ENCODE measurements around the gene IAH1.

The IAH1 gene, protein sequence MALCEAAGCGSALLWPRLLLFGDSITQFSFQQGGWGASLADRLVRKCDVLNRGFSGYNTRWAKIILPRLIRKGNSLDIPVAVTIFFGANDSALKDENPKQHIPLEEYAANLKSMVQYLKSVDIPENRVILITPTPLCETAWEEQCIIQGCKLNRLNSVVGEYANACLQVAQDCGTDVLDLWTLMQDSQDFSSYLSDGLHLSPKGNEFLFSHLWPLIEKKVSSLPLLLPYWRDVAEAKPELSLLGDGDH

GRCh38 chr2:9474361-9475057 lies at the start of gene IAH1:
TSS of gene IAH1 (plus strand) at chr2:9474551. CDS start at chr2:9474567, 16 bp downstream.
- peaks cover 7% of the 10 kb centered on the region for H3K4me1 ChIP-seq (ENCODE audit: control insufficient read depth, insufficient read depth, low read length)

DNA sequence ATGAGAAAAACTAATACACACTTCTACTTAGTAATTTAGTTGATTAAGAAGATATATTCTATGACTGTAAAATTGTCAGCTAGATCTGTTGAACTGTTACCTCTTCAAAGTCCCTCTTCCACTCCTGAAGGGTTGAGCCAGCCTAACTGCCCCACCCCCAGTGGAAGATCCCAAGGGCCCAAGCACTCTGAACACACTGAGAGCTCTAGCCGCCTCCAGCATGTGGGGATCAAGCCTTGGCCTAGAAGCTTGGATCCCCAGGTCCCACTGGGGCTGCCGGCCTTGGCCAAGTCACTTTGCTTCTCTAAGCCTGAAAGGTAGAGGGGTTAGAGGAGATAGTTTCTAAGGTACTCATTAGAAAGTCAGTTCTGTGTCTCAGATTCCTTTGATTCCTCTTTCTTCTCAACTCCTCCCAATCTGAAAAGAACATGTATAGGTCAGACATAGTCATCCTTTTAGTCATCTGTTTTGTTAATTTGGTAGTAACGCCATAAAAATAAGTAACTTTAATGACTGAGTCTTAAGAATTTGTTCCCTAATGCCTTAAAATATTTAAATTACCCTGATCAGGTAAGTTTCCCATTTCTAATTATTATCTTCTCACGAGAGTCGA lies 45.3 kb upstream of the IAH1 start:
- Histone ChIP-seq H3K9ac (ENCODE audit: low read length) (no peak overlapping the region), H3K4me3 (ENCODE audit: low read length) (no peak overlapping the region), H3K4me1 (ENCODE audit: control insufficient read depth, insufficient read depth, low read length) (peaks cover 6% of the 10 kb centered on the region), H3K27me3 (ENCODE audit: control insufficient read depth, insufficient read depth, low read length) (no peaks in the 10 kb centered on the region), H3K9me3 (ENCODE audit: control insufficient read depth, low read length) (no peaks in the 10 kb centered on the region), H3K36me3 (ENCODE audit: control insufficient read depth, insufficient read depth, low read length) (peaks cover 3% of the 10 kb centered on the region)

More at GRCh38 chr2:9474361-9475057, at the start of gene IAH1:
- H3K9ac ChIP-seq (ENCODE audit: low read length), result peak within 1 kb of the TSS; percentile 80
- H3K9me3 ChIP-seq (ENCODE audit: control insufficient read depth, low read length), result no peaks in the 10 kb centered on the region
- H3K4me3 ChIP-seq (ENCODE audit: low read length), result peak within 1 kb of the TSS; percentile 78
- H3K27me3 ChIP-seq (ENCODE audit: control insufficient read depth, insufficient read depth, low read length), result no peaks in the 10 kb centered on the region
- no peaks in the 10 kb centered on the region for H3K36me3 ChIP-seq (ENCODE audit: control insufficient read depth, insufficient read depth, low read length)

- Histone ChIP-seq H3K4me3 (ENCODE audit: low read length) (no peak overlapping the region), H3K9me3 (ENCODE audit: control insufficient read depth, low read length) (no peaks in the 10 kb centered on the region), H3K27me3 (ENCODE audit: control insufficient read depth, insufficient read depth, low read length) (no peaks in the 10 kb centered on the region), H3K36me3 (ENCODE audit: control insufficient read depth, insufficient read depth, low read length) (peaks cover 8% of the 10 kb centered on the region), H3K9ac (ENCODE audit: low read length) (no peak overlapping the region), H3K4me1 (ENCODE audit: control insufficient read depth, insufficient read depth, low read length) (no peaks in the 10 kb centered on the region)
Measured at GRCh38 chr2:9430316-9431293, 43.7 kb upstream of the IAH1 start.

- Histone ChIP-seq H3K9ac (ENCODE audit: low read length) (no peak overlapping the region), H3K27me3 (ENCODE audit: control insufficient read depth, insufficient read depth, low read length) (no peaks in the 10 kb centered on the region), H3K4me1 (ENCODE audit: control insufficient read depth, insufficient read depth, low read length) (no peaks in the 10 kb centered on the region), H3K9me3 (ENCODE audit: control insufficient read depth, low read length) (no peaks in the 10 kb centered on the region), H3K36me3 (ENCODE audit: control insufficient read depth, insufficient read depth, low read length) (peaks cover 8% of the 10 kb centered on the region), H3K4me3 (ENCODE audit: low read length) (no peak overlapping the region)
Measured at GRCh38 chr2:9434489-9434888, 39.9 kb upstream of the IAH1 start.

DNA sequence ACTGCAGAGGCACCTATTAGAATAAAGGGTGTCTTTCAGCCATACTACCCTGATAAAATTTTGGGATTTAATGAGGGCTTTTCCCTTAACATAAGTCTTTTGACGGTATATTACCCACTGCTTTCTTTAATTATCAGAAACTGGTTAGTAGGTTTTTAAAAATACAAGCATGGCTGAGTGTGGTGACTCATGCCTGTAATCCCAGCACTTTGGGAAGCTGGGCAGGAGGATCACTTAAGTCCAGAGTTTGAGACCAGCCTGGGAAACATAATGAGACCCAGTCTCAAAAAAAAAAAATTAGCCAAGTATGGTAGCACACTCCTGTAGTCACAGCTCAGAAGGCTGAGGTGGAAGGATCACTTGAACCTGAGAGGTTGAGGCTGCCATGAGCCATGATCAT lies 34.8 kb upstream of the IAH1 start:
- peaks cover 2% of the 10 kb centered on the region for H3K36me3 ChIP-seq (ENCODE audit: control insufficient read depth, insufficient read depth, low read length)
- no peaks in the 10 kb centered on the region for H3K4me1 ChIP-seq (ENCODE audit: control insufficient read depth, insufficient read depth, low read length)
- no peaks in the 10 kb centered on the region for H3K27me3 ChIP-seq (ENCODE audit: control insufficient read depth, insufficient read depth, low read length)
- H3K4me3 ChIP-seq (ENCODE audit: low read length), result no peak overlapping the region
- H3K9me3 ChIP-seq (ENCODE audit: control insufficient read depth, low read length), result no peaks in the 10 kb centered on the region
- no peak overlapping the region for H3K9ac ChIP-seq (ENCODE audit: low read length)

- Histone ChIP-seq H3K9me3 (ENCODE audit: control insufficient read depth, low read length) (no peaks in the 10 kb centered on the region), H3K36me3 (ENCODE audit: control insufficient read depth, insufficient read depth, low read length) (no peaks in the 10 kb centered on the region), H3K27me3 (ENCODE audit: control insufficient read depth, insufficient read depth, low read length) (no peaks in the 10 kb centered on the region), H3K9ac (ENCODE audit: low read length) (no peak overlapping the region), H3K4me3 (ENCODE audit: low read length) (no peak overlapping the region), H3K4me1 (ENCODE audit: control insufficient read depth, insufficient read depth, low read length) (no peaks in the 10 kb centered on the region)
Measured at GRCh38 chr2:9440058-9440727, 34.2 kb upstream of the IAH1 start.

DNA sequence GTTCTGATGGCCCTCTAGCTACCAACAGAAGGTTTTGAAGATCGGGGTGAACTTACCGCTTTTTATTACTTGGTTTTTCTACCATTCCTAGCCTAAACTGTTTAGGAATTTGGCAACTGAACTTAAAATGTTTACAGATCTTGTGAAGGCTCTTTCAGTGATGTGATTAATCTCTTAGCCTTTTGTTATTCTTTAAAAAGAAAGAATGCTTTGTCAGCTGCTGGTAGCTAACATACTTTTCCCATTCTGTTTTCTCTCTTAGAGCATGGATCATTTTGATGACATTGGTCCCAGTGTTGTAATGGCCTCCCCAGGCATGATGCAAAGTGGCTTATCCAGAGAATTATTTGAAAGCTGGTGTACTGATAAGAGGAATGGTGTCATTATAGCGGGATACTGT lies 32.8 kb upstream of the IAH1 start:
- H3K4me1 ChIP-seq (ENCODE audit: control insufficient read depth, insufficient read depth, low read length), result no peaks in the 10 kb centered on the region
- no peaks in the 10 kb centered on the region for H3K27me3 ChIP-seq (ENCODE audit: control insufficient read depth, insufficient read depth, low read length)
- H3K9ac ChIP-seq (ENCODE audit: low read length), result no peak overlapping the region
- no peaks in the 10 kb centered on the region for H3K36me3 ChIP-seq (ENCODE audit: control insufficient read depth, insufficient read depth, low read length)
- no peak overlapping the region for H3K4me3 ChIP-seq (ENCODE audit: low read length)
- no peaks in the 10 kb centered on the region for H3K9me3 ChIP-seq (ENCODE audit: control insufficient read depth, low read length)

DNA sequence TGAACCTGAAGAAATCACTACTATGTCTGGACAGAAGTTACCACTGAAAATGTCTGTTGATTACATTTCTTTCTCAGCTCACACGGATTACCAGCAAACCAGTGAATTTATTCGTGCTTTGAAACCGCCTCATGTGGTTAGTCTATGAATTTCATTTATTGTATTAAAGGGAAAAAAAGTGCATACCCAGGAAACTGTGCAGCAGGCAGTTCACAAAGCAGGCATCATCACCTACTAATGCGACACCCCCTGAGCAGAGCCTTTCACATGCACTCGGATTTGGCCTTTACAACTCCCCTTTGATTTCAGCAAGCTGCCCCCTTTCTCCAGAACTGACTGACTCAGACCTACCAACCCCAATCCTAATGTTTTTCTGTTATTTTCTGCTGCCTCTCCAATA lies 30.8 kb upstream of the IAH1 start:
- Histone ChIP-seq H3K4me3 (ENCODE audit: low read length) (no peak overlapping the region), H3K27me3 (ENCODE audit: control insufficient read depth, insufficient read depth, low read length) (no peaks in the 10 kb centered on the region), H3K36me3 (ENCODE audit: control insufficient read depth, insufficient read depth, low read length) (no peaks in the 10 kb centered on the region), H3K9ac (ENCODE audit: low read length) (no peak overlapping the region), H3K9me3 (ENCODE audit: control insufficient read depth, low read length) (no peaks in the 10 kb centered on the region), H3K4me1 (ENCODE audit: control insufficient read depth, insufficient read depth, low read length) (no peaks in the 10 kb centered on the region)

- no peaks in the 10 kb centered on the region for H3K9me3 ChIP-seq (ENCODE audit: control insufficient read depth, low read length)
- no peak overlapping the region for H3K4me3 ChIP-seq (ENCODE audit: low read length)
- H3K4me1 ChIP-seq (ENCODE audit: control insufficient read depth, insufficient read depth, low read length), result no peaks in the 10 kb centered on the region
- H3K9ac ChIP-seq (ENCODE audit: low read length), result no peak overlapping the region
- H3K36me3 ChIP-seq (ENCODE audit: control insufficient read depth, insufficient read depth, low read length), result no peaks in the 10 kb centered on the region
- no peaks in the 10 kb centered on the region for H3K27me3 ChIP-seq (ENCODE audit: control insufficient read depth, insufficient read depth, low read length)
Measured at GRCh38 chr2:9445089-9445488, 29.3 kb upstream of the IAH1 start.

- no peaks in the 10 kb centered on the region for H3K4me1 ChIP-seq (ENCODE audit: control insufficient read depth, insufficient read depth, low read length)
- H3K27me3 ChIP-seq (ENCODE audit: control insufficient read depth, insufficient read depth, low read length), result no peaks in the 10 kb centered on the region
- H3K36me3 ChIP-seq (ENCODE audit: control insufficient read depth, insufficient read depth, low read length), result peaks cover 5% of the 10 kb centered on the region
- no peak overlapping the region for H3K4me3 ChIP-seq (ENCODE audit: low read length)
- H3K9ac ChIP-seq (ENCODE audit: low read length), result no peak overlapping the region
- no peaks in the 10 kb centered on the region for H3K9me3 ChIP-seq (ENCODE audit: control insufficient read depth, low read length)
Measured at GRCh38 chr2:9451231-9451630, 23.1 kb upstream of the IAH1 start.

DNA sequence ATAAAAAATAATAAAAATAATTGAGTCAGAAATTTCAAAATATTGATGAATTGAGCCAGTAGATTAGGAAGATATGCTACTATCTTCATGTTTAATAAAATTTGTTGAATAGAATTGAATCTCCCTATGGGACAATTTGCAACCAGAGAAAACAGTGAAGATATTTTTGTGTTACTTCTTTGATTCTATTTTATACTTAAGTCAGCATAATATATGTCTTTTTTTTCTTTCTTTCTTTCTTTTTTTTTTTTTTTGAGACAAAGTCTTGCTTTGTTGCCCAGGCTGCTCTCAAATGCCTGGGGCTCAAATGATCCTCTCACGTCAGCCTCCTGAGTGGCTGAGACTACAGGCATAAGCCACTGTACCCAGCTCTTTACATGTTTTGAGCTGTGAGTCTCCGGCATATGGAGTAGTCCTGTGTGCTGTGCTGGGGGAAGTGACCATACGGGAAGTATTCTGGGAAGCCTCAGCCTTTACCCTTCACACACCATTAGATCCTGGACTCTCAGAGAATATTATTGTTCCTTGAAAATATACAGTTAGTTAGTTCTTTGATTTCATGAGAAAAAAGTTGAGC lies 13.8 kb upstream of the IAH1 start:
- Histone ChIP-seq H3K36me3 (ENCODE audit: control insufficient read depth, insufficient read depth, low read length) (peaks cover under 1% of the 10 kb centered on the region), H3K4me1 (ENCODE audit: control insufficient read depth, insufficient read depth, low read length) (no peaks in the 10 kb centered on the region), H3K9ac (ENCODE audit: low read length) (no peak overlapping the region), H3K9me3 (ENCODE audit: control insufficient read depth, low read length) (no peaks in the 10 kb centered on the region), H3K27me3 (ENCODE audit: control insufficient read depth, insufficient read depth, low read length) (no peaks in the 10 kb centered on the region), H3K4me3 (ENCODE audit: low read length) (no peak overlapping the region)
